IPS-18a (cell line): ENCODE measurements around the gene RPRD1B.

Experiments
- H3K27ac ChIP-seq: one replicate; pipeline ENCODE4 v1.5.1; 2013; ENCODE audit warnings: low read length
- H3K27me3 ChIP-seq: one replicate; pipeline ENCODE4 v1.6.1; 2013; ENCODE audit warnings: mild to moderate bottlenecking, low read length; ENCODE audit not compliant: control insufficient read depth, insufficient read depth
- H3K36me3 ChIP-seq: one replicate; pipeline ENCODE4 v1.6.1; 2013; ENCODE audit warnings: low read depth, low read length; ENCODE audit not compliant: control insufficient read depth
- H3K4me1 ChIP-seq: one replicate; pipeline ENCODE4 v1.6.1; 2013; ENCODE audit warnings: low read depth, low read length; ENCODE audit not compliant: control insufficient read depth
- H3K4me3 ChIP-seq: one replicate; pipeline ENCODE4 v1.5.1; 2013; ENCODE audit warnings: low read length
- H3K9ac ChIP-seq: one replicate; pipeline ENCODE4 v1.6.1; 2013; ENCODE audit warnings: mild to moderate bottlenecking, low read length, moderate library complexity
- H3K9me3 ChIP-seq: one replicate; pipeline ENCODE4 v1.6.1; 2013; ENCODE audit warnings: low read depth, low read length; ENCODE audit not compliant: control insufficient read depth

RPRD1B gene

GRCh38 chr20:38112261-38112929 is 78.8 kb downstream of the RPRD1B start:
- Histone ChIP-seq H3K27ac (no peak overlapping the region), H3K9me3 (no peaks in the 10 kb centered on the region), H3K36me3 (no peaks in the 10 kb centered on the region), H3K9ac (no peak overlapping the region), H3K4me1 (no peaks in the 10 kb centered on the region), H3K27me3 (no peaks in the 10 kb centered on the region), H3K4me3 (no peak overlapping the region)

- no peak overlapping the region for H3K27ac ChIP-seq
- H3K9ac ChIP-seq, result no peak overlapping the region
- H3K36me3 ChIP-seq, result no peaks in the 10 kb centered on the region
- H3K4me1 ChIP-seq, result no peaks in the 10 kb centered on the region
- no peaks in the 10 kb centered on the region for H3K27me3 ChIP-seq
- no peak overlapping the region for H3K4me3 ChIP-seq
- no peaks in the 10 kb centered on the region for H3K9me3 ChIP-seq
Measured at GRCh38 chr20:38112930-38113294, 79.4 kb downstream of the RPRD1B start.

- no peaks in the 10 kb centered on the region for H3K9me3 ChIP-seq
- no peak overlapping the region for H3K4me3 ChIP-seq
- no peak overlapping the region for H3K9ac ChIP-seq
- H3K27me3 ChIP-seq, result no peaks in the 10 kb centered on the region
- H3K36me3 ChIP-seq, result no peaks in the 10 kb centered on the region
- H3K4me1 ChIP-seq, result no peaks in the 10 kb centered on the region
- H3K27ac ChIP-seq, result no peak overlapping the region
Measured at GRCh38 chr20:38113401-38114325, 80.1 kb downstream of the RPRD1B start.

- Histone ChIP-seq H3K4me3 (no peak overlapping the region), H3K36me3 (no peaks in the 10 kb centered on the region), H3K9ac (no peak overlapping the region), H3K27me3 (no peaks in the 10 kb centered on the region), H3K4me1 (no peaks in the 10 kb centered on the region), H3K9me3 (no peaks in the 10 kb centered on the region), H3K27ac (no peak overlapping the region)
Measured at GRCh38 chr20:38114353-38114791, 80.8 kb downstream of the RPRD1B start.

GRCh38 chr20:38115205-38115604 is 81.7 kb downstream of the RPRD1B start:
- H3K9me3 ChIP-seq, result no peaks in the 10 kb centered on the region
- H3K4me3 ChIP-seq, result no peak overlapping the region
- H3K27me3 ChIP-seq, result no peaks in the 10 kb centered on the region
- no peak overlapping the region for H3K9ac ChIP-seq
- no peak overlapping the region for H3K27ac ChIP-seq
- no peaks in the 10 kb centered on the region for H3K4me1 ChIP-seq
- no peaks in the 10 kb centered on the region for H3K36me3 ChIP-seq

- H3K36me3 ChIP-seq, result no peaks in the 10 kb centered on the region
- no peaks in the 10 kb centered on the region for H3K4me1 ChIP-seq
- H3K9ac ChIP-seq, result no peak overlapping the region
- no peak overlapping the region for H3K27ac ChIP-seq
- no peak overlapping the region for H3K4me3 ChIP-seq
- no peaks in the 10 kb centered on the region for H3K27me3 ChIP-seq
- H3K9me3 ChIP-seq, result no peaks in the 10 kb centered on the region
Measured at GRCh38 chr20:38115896-38116295, 82.3 kb downstream of the RPRD1B start.

GRCh38 chr20:38116409-38117165 is 83.0 kb downstream of the RPRD1B start:
- H3K36me3 ChIP-seq, result no peaks in the 10 kb centered on the region
- no peak overlapping the region for H3K4me3 ChIP-seq
- H3K9me3 ChIP-seq, result no peaks in the 10 kb centered on the region
- no peaks in the 10 kb centered on the region for H3K4me1 ChIP-seq
- H3K27ac ChIP-seq, result no peak overlapping the region
- no peak overlapping the region for H3K9ac ChIP-seq
- no peaks in the 10 kb centered on the region for H3K27me3 ChIP-seq

GRCh38 chr20:38117205-38117604 is 83.7 kb downstream of the RPRD1B start:
- Histone ChIP-seq H3K4me1 (no peaks in the 10 kb centered on the region), H3K27ac (no peak overlapping the region), H3K9ac (no peak overlapping the region), H3K9me3 (no peaks in the 10 kb centered on the region), H3K4me3 (no peak overlapping the region), H3K36me3 (no peaks in the 10 kb centered on the region), H3K27me3 (no peaks in the 10 kb centered on the region)

GRCh38 chr20:38117635-38118034 is 84.1 kb downstream of the RPRD1B start:
- H3K27me3 ChIP-seq, result no peaks in the 10 kb centered on the region

GRCh38 chr20:38119446-38119845 is 85.9 kb downstream of the RPRD1B start:
- no peaks in the 10 kb centered on the region for H3K27me3 ChIP-seq
- no peaks in the 10 kb centered on the region for H3K9me3 ChIP-seq
- H3K27ac ChIP-seq, result no peak overlapping the region
- H3K4me1 ChIP-seq, result no peaks in the 10 kb centered on the region
- no peak overlapping the region for H3K9ac ChIP-seq
- no peak overlapping the region for H3K4me3 ChIP-seq
- H3K36me3 ChIP-seq, result no peaks in the 10 kb centered on the region

More at GRCh38 chr20:38117635-38118034, 84.1 kb downstream of the RPRD1B start:
- Histone ChIP-seq H3K4me1 (no peaks in the 10 kb centered on the region), H3K4me3 (no peak overlapping the region), H3K36me3 (no peaks in the 10 kb centered on the region), H3K9ac (no peak overlapping the region), H3K9me3 (no peaks in the 10 kb centered on the region), H3K27ac (no peak overlapping the region)

GRCh38 chr20:38120625-38120988 is 87.1 kb downstream of the RPRD1B start:
- Histone ChIP-seq H3K4me3 (no peak overlapping the region), H3K9ac (no peak overlapping the region), H3K4me1 (no peaks in the 10 kb centered on the region)

More at GRCh38 chr20:38120625-38120988, 87.1 kb downstream of the RPRD1B start:
- H3K27ac ChIP-seq, result no peak overlapping the region
- H3K36me3 ChIP-seq, result no peaks in the 10 kb centered on the region
- H3K9me3 ChIP-seq, result no peaks in the 10 kb centered on the region
- H3K27me3 ChIP-seq, result no peaks in the 10 kb centered on the region
